Smooth muscle cell (in vitro differentiated cells): ENCODE results near the gene TET1. TPM values are rescaled to one million over a fixed set of nuclear protein-coding genes. Genes with fewer than 3 reads are reported as not detected.

Source experiments
- DNase-seq: peaks from one replicate; lab custom pipeline; 2025; ENCODE audit not compliant: unreplicated experiment; lab: John Stamatoyannopoulos, UW
- H2AFZ ChIP-seq: fragments of 200-600 bp; sonication (generic); 2 replicates; pipeline ENCODE4 v1.6.0; 2016; ENCODE audit warnings: antibody characterized with exemption, low read depth, mild to moderate bottlenecking
- H3F3A ChIP-seq: fragments of 200-600 bp; sonication (generic); 2 replicates; pipeline ENCODE4 v1.6.0; 2017; ENCODE audit warnings: antibody characterized with exemption, low read depth
- H3K27ac ChIP-seq: fragments of 200-600 bp; sonication (generic); 2 replicates; pipeline ENCODE4 v1.5.1; 2016; ENCODE audit warnings: low read depth, mild to moderate bottlenecking
- H3K27me3 ChIP-seq: fragments of 200-600 bp; sonication (generic); 2 replicates; pipeline ENCODE4 v1.6.1; 2016; ENCODE audit warnings: low read depth, mild to moderate bottlenecking
- H3K36me3 ChIP-seq: fragments of 200-600 bp; sonication (generic); 2 replicates; pipeline ENCODE4 v1.5.1; 2016; ENCODE audit warnings: low read depth
- H3K4me1 ChIP-seq: fragments of 200-600 bp; sonication (generic); 2 replicates; pipeline ENCODE4 v1.5.1; 2016; ENCODE audit warnings: low read depth
- H3K4me2 ChIP-seq: fragments of 200-600 bp; sonication (generic); 2 replicates; pipeline ENCODE4 v1.6.0; 2016; ENCODE audit warnings: mild to moderate bottlenecking
- H3K4me3 ChIP-seq: fragments of 200-600 bp; sonication (generic); 2 replicates; pipeline ENCODE4 v1.5.1; 2016; ENCODE audit warnings: mild to moderate bottlenecking
- H3K79me2 ChIP-seq: fragments of 200-600 bp; sonication (generic); 2 replicates; pipeline ENCODE4 v1.6.0; 2016; ENCODE audit warnings: low read depth, mild to moderate bottlenecking
- H3K9ac ChIP-seq: fragments of 200-600 bp; sonication (generic); 2 replicates; pipeline ENCODE4 v1.6.0; 2016; ENCODE audit warnings: low read depth
- H3K9me3 ChIP-seq: fragments of 200-600 bp; sonication (generic); replicated peaks from 2 replicates; pipeline ENCODE4 v1.5.1; 2016; ENCODE audit warnings: low read depth
- H4K20me1 ChIP-seq: fragments of 200-600 bp; sonication (generic); 2 replicates; pipeline ENCODE4 v1.6.0; 2016; ENCODE audit warnings: low read depth
- WGBS: methylation state at CpG from one replicate; pipeline ENCODE4 v1.1.7; 2016; ENCODE audit warnings: low lambda C conversion rate; 5-methylcytosine and 5-hydroxymethylcytosine counted together
- polyA plus RNA-seq: library from polyadenylated mRNA; unstranded; fragments of >200 nt; fragmentation: Nextera tagmentation; extraction: Ambion mirVana; gene quantifications from 2 replicates; pipeline ENCODE4 v1.2.1, GENCODE V29; 2016
- total RNA-seq: library from RNA; depleted of rRNA; stranded (reverse); fragments of >200 nt; gene quantifications from 2 replicates; pipeline ENCODE4 v1.2.3, GENCODE V29; 2014
- TF ChIP-seq, protein P1 (sequence below): fragments of 200-600 bp; sonication (generic); IDR thresholded peaks from 2 replicates; pipeline ENCODE4 v1.5.1; 2017; ENCODE audit warnings: borderline replicate concordance, mild to moderate bottlenecking, antibody characterized with exemption; ENCODE audit not compliant: insufficient read depth, poor library complexity, severe bottlenecking

Gene TET1
- total and polyA plus RNA-seq, 2 experiments from 2014 or later = 2.5 to 15.3 TPM

DNA sequence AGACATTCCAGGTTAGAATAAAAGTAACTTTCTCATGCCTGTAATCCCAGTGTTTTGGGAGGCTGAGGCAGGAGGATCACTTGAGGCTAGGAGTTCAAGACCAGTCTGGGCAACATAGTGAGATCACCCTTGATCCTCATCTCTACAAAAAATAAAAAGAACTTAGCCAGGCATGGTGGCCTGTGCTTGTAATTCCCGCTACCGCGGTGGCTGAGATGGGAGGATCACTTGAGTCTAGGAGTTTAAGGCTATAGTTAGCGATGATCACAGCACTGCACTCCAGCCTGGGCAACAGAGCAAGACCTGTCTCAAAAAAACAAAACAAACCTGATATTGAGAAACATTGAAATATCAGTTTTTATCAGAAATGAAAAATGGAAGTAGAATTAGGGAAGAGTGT lies 4.6 kb downstream of the TET1 start:
- peaks cover 3% of the 10 kb centered on the region for H3F3A ChIP-seq
- DNase-seq = no peak
- H3K9me3 ChIP-seq = no peaks in the 10 kb centered on the region
- peaks cover 59% of the 10 kb centered on the region for H3K79me2 ChIP-seq
- no peaks in the 10 kb centered on the region for H3K27me3 ChIP-seq
- WGBS = 72% methylated on average over 4 of the region's 4 CpGs
- peaks cover 15% of the 10 kb centered on the region for H3K4me1 ChIP-seq
- H3K4me2 ChIP-seq = no peak overlapping the region
- no peak overlapping the region for H3K4me3 ChIP-seq
- H3K36me3 ChIP-seq = no peaks in the 10 kb centered on the region
- TF ChIP-seq, protein P1, sequence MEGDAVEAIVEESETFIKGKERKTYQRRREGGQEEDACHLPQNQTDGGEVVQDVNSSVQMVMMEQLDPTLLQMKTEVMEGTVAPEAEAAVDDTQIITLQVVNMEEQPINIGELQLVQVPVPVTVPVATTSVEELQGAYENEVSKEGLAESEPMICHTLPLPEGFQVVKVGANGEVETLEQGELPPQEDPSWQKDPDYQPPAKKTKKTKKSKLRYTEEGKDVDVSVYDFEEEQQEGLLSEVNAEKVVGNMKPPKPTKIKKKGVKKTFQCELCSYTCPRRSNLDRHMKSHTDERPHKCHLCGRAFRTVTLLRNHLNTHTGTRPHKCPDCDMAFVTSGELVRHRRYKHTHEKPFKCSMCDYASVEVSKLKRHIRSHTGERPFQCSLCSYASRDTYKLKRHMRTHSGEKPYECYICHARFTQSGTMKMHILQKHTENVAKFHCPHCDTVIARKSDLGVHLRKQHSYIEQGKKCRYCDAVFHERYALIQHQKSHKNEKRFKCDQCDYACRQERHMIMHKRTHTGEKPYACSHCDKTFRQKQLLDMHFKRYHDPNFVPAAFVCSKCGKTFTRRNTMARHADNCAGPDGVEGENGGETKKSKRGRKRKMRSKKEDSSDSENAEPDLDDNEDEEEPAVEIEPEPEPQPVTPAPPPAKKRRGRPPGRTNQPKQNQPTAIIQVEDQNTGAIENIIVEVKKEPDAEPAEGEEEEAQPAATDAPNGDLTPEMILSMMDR = no peak
- no peak overlapping the region for H2AFZ ChIP-seq
- H3K9ac ChIP-seq = no peak overlapping the region
- H3K27ac ChIP-seq = no peak overlapping the region
- H4K20me1 ChIP-seq = peaks cover 44% of the 10 kb centered on the region

DNA sequence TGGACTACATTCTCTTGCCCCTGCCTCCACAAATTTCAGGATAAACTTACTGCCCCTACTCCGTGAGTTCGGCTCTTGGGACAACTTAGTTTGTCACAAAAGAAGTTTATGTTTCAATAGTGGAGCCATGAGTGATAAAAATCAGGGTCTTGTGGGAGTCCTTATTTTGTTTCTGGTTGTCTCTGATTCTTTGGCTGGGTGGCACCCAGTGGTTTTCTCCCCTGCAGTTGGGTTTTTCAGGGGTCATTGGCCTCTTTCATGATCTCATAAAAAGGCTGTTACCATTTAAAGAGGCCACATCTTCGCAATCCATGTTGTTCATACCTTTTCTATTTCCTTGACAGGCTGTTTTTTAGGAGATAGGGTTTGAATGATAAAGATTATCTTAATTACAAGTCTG lies 5.5 kb downstream of the TET1 start:
- Histone ChIP-seq H3F3A (no peaks in the 10 kb centered on the region), H3K4me1 (peaks cover 12% of the 10 kb centered on the region), H3K27me3 (no peaks in the 10 kb centered on the region), H3K36me3 (no peaks in the 10 kb centered on the region), H2AFZ (no peak overlapping the region), H3K9ac (no peak overlapping the region), H4K20me1 (peaks cover 51% of the 10 kb centered on the region), H3K9me3 (no peaks in the 10 kb centered on the region), H3K27ac (no peak overlapping the region), H3K79me2 (peaks cover 65% of the 10 kb centered on the region), H3K4me3 (no peak overlapping the region), H3K4me2 (no peak overlapping the region)
- DNase-seq = no peak
- 92% methylated on average over 3 of the region's 3 CpGs for WGBS
- TF ChIP-seq, protein P1 = no peak

DNA sequence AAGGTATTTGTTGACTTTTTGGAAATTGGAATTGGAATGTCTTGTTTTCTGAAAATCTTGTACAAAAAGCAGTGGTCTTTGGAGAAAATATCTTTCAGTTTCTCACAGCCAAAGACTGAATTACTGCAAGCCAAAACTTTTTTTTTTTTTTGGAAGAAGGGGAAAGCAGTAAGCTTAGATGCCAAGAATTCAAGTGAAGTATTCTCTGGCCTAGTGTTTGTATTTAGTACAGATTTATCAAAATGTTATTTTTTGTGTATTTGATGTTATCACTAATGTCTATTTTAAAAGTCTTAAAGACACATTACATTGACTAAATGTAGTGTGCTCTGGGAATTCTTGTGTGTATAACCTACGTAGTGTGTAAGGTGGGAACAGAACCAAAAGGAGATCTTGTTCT lies 6.2 kb downstream of the TET1 start:
- H3K27ac ChIP-seq = no peak overlapping the region
- peaks cover 12% of the 10 kb centered on the region for H3K4me1 ChIP-seq
- H3K4me3 ChIP-seq = no peak overlapping the region
- peaks cover 51% of the 10 kb centered on the region for H4K20me1 ChIP-seq
- H3K9ac ChIP-seq = no peak overlapping the region
- TF ChIP-seq, protein P1 = no peak
- no peak for DNase-seq
- 91% methylated on average over 1 of the region's 1 CpG for WGBS
- no peaks in the 10 kb centered on the region for H3F3A ChIP-seq
- H3K9me3 ChIP-seq = no peaks in the 10 kb centered on the region
- H2AFZ ChIP-seq = no peak overlapping the region
- no peaks in the 10 kb centered on the region for H3K36me3 ChIP-seq
- peaks cover 65% of the 10 kb centered on the region for H3K79me2 ChIP-seq
- no peak overlapping the region for H3K4me2 ChIP-seq
- H3K27me3 ChIP-seq = no peaks in the 10 kb centered on the region

DNA sequence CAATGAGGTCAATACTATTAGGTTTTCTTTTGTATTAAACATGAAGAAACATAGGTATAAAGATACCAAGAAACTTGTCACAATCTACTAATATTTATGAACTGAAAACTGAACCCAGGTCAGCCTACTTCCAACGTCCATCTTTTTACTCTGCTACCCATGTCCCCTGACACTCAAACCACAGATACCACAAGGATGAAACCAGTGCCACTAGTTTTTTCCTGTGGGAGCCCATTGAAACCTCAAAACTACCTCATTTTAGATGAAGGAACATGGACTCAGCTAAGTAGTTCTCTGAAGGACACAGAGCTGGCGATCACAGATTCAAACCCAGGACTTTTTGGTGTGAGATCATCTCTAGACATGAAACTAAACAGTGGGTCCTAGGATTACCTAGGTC lies 6.8 kb downstream of the TET1 start:
- no peaks in the 10 kb centered on the region for H3K9me3 ChIP-seq
- H3K9ac ChIP-seq = no peak overlapping the region
- no peak overlapping the region for H3K4me2 ChIP-seq
- peaks cover 12% of the 10 kb centered on the region for H3K4me1 ChIP-seq
- H2AFZ ChIP-seq = no peak overlapping the region
- TF ChIP-seq, protein P1 = no peak
- H3K27ac ChIP-seq = no peak overlapping the region
- H3K27me3 ChIP-seq = no peaks in the 10 kb centered on the region
- H3K79me2 ChIP-seq = peaks cover 65% of the 10 kb centered on the region
- no peaks in the 10 kb centered on the region for H3K36me3 ChIP-seq
- no peak for DNase-seq
- WGBS = 65% methylated on average over 2 of the region's 2 CpGs
- H4K20me1 ChIP-seq = peaks cover 56% of the 10 kb centered on the region
- H3K4me3 ChIP-seq = no peak overlapping the region
- peaks cover 5% of the 10 kb centered on the region for H3F3A ChIP-seq
